SK-N-SH (cell line): ENCODE measurements around the gene TMEM89. TPM values are rescaled to one million over a fixed set of nuclear protein-coding genes. Genes with fewer than 3 reads are reported as not detected.

Experiments
- CTCF ChIA-PET: fragments of 300-600, 350-600 bp; formaldehyde crosslinking; extraction: SDS; loops from one replicate; lab custom pipeline; 2021; lab: Yijun Ruan, JAX
- POLR2A ChIA-PET: fragments of 350-600 bp; sonication (Branson Sonifier 250); formaldehyde crosslinking; extraction: SDS; loops from one replicate; lab custom pipeline; 2020; ENCODE audit warnings: antibody characterized with exemption, inconsistent platforms; lab: Yijun Ruan, JAX
- DNase-seq: peaks from one replicate; pipeline ENCODE4 v3.0.0; 2012
- H2AFZ ChIP-seq: fragments of 200-600 bp; sonication (generic); 2 replicates; pipeline ENCODE4 v1.8.1; 2016; ENCODE audit warnings: antibody characterized with exemption, mild to moderate bottlenecking, low read depth
- H3F3A ChIP-seq: fragments of 200-600 bp; sonication (generic); replicated peaks from 2 replicates; pipeline ENCODE3; 2016; ENCODE audit warnings: antibody characterized with exemption, mild to moderate bottlenecking; ENCODE audit not compliant: insufficient read depth
- H3K27ac ChIP-seq, 2 experiments: fragments of 200-500 bp in 1 of 2; fragments of 200-600 bp in 1 of 2; sonication (Bioruptor generic) in 1 of 2; sonication (generic), shearing (Covaris generic) in 1 of 2; 2 replicates each; pipeline versions ENCODE4 v1.5.1 to v1.6.1; 2014 to 2016; ENCODE audit warnings: low read depth in 2 of 2, inconsistent platforms in 1 of 2, low read length in 1 of 2, mild to moderate bottlenecking in 1 of 2, mixed read lengths in 1 of 2
- H3K27me3 ChIP-seq: fragments of 200-600 bp; sonication (generic), shearing (Covaris generic); 2 replicates; pipeline ENCODE4 v1.6.1; 2016; ENCODE audit warnings: mixed run types; ENCODE audit not compliant: insufficient read depth
- H3K36me3 ChIP-seq, 2 experiments: fragments of 200-500 bp in 1 of 2; fragments of 200-600 bp in 1 of 2; sonication (Bioruptor generic) in 1 of 2; sonication (generic) in 1 of 2; replicated peaks in 1 of 2; 2 replicates each; pipeline versions ENCODE3 to v1.5.1; 2014 to 2016; ENCODE audit warnings: low read length in 1 of 2, mild to moderate bottlenecking in 1 of 2; ENCODE audit not compliant: insufficient read depth in 2 of 2, control insufficient read depth in 1 of 2
- H3K4me1 ChIP-seq, 2 experiments: fragments of 200-500 bp in 1 of 2; fragments of 200-600 bp in 1 of 2; sonication (Bioruptor generic) in 1 of 2; sonication (generic), shearing (Covaris generic) in 1 of 2; 2 replicates each; pipeline versions ENCODE4 v1.5.1 to v1.6.1; 2014 to 2016; ENCODE audit warnings: low read depth in 1 of 2, low read length in 1 of 2, mixed run types in 1 of 2; ENCODE audit not compliant: insufficient read depth in 2 of 2, control insufficient read depth in 1 of 2
- H3K4me2 ChIP-seq: fragments of 200-600 bp; sonication (generic), shearing (Covaris generic); 2 replicates; pipeline ENCODE4 v1.6.1; 2017; ENCODE audit warnings: mixed run types
- H3K4me3 ChIP-seq, 2 experiments: fragments of 200-500 bp in 1 of 2; fragments of 200-600 bp in 1 of 2; sonication (Bioruptor generic) in 1 of 2; sonication (generic), shearing (Covaris generic) in 1 of 2; 2 replicates each; pipeline versions ENCODE4 v1.5.1 to v1.8.1; 2014 to 2016; ENCODE audit warnings: low read depth in 2 of 2, inconsistent platforms in 1 of 2, low read length in 1 of 2, mild to moderate bottlenecking in 1 of 2, mixed read lengths in 1 of 2, moderate library complexity in 1 of 2
- H3K79me2 ChIP-seq: fragments of 200-600 bp; sonication (generic); 2 replicates; pipeline ENCODE4 v1.8.1; 2017; ENCODE audit warnings: mild to moderate bottlenecking; ENCODE audit not compliant: insufficient read depth
- H3K9ac ChIP-seq: fragments of 200-600 bp; sonication (generic); 2 replicates; pipeline ENCODE4 v1.6.1; 2017; ENCODE audit warnings: mixed run types
- H3K9me2 ChIP-seq: fragments of 200-600 bp; sonication (generic); 2 replicates; pipeline ENCODE4 v1.6.1; 2017; ENCODE audit warnings: mixed run types
- H3K9me3 ChIP-seq: fragments of 200-600 bp; sonication (generic); 2 replicates; pipeline ENCODE4 v1.6.1; 2017; ENCODE audit warnings: mixed run types, mild to moderate bottlenecking, moderate library complexity
- H4K20me1 ChIP-seq: fragments of 200-600 bp; sonication (generic); 2 replicates; pipeline ENCODE4 v1.6.1; 2017; ENCODE audit warnings: mild to moderate bottlenecking, mixed run types; ENCODE audit not compliant: insufficient read depth
- CHD2 ChIP-seq: fragments of 150-350 bp; IDR thresholded peaks from 2 replicates; pipeline ENCODE4 v1.6.1; 2018; ENCODE audit warnings: low read length; ENCODE audit not compliant: partially characterized antibody
- EP300 ChIP-seq, 2 experiments: IDR thresholded peaks; 2 replicates each; pipeline versions ENCODE4 v1.4.0 to v1.6.1; 2012; ENCODE audit warnings: borderline replicate concordance in 1 of 2, low read depth in 1 of 2, low read length in 1 of 2
- FOSL2 ChIP-seq: IDR thresholded peaks from 2 replicates; pipeline ENCODE4 v1.4.0; 2012; ENCODE audit warnings: low read depth, mild to moderate bottlenecking, moderate library complexity, borderline replicate concordance
- FOXM1 ChIP-seq: IDR thresholded peaks from 2 replicates; pipeline ENCODE4 v1.4.0; 2012; ENCODE audit warnings: low read depth, mild to moderate bottlenecking
- GATA2 ChIP-seq: sonication (generic); formaldehyde crosslinking; IDR thresholded peaks from 2 replicates; pipeline ENCODE4 v1.5.0; 2020; ENCODE audit warnings: mild to moderate bottlenecking, missing genetic modification reagents
- MEF2A ChIP-seq: IDR thresholded peaks from 2 replicates; pipeline ENCODE4 v1.4.0; 2012; ENCODE audit warnings: low read depth, borderline replicate concordance
- MXI1 ChIP-seq: IDR thresholded peaks from 2 replicates; pipeline ENCODE4 v1.6.1; 2012; ENCODE audit warnings: mild to moderate bottlenecking, low read depth, low read length, improper control_type of control experiment
- NRF1 ChIP-seq: IDR thresholded peaks from 2 replicates; pipeline ENCODE4 v1.6.1; 2012; ENCODE audit warnings: low read depth, mild to moderate bottlenecking, low read length
- RCOR1 ChIP-seq: fragments of 150-350 bp; IDR thresholded peaks from 2 replicates; pipeline ENCODE4 v1.6.1; 2017; ENCODE audit warnings: antibody characterized with exemption, low read length
- RFX5 ChIP-seq: IDR thresholded peaks from 2 replicates; pipeline ENCODE4 v1.6.1; 2012; ENCODE audit warnings: mild to moderate bottlenecking, improper control_type of control experiment, low read length
- RXRA ChIP-seq: IDR thresholded peaks from 2 replicates; pipeline ENCODE4 v1.4.0; 2012; ENCODE audit warnings: low read depth, mild to moderate bottlenecking, borderline replicate concordance
- SMC3 ChIP-seq: IDR thresholded peaks from 2 replicates; pipeline ENCODE4 v1.6.1; 2012; ENCODE audit warnings: low read depth, low read length, improper control_type of control experiment
- WGBS: methylation state at CpG from one replicate; pipeline ENCODE4 v1.1.6; 2017; ENCODE audit warnings: low lambda C conversion rate; 5-methylcytosine and 5-hydroxymethylcytosine counted together
- polyA plus RNA-seq, 3 experiments: library from polyadenylated mRNA; depleted of rRNA; stranded (reverse); fragments of >200 nt; gene quantifications; 2 replicates each; pipeline ENCODE4 v1.2.3, GENCODE V29; 2012
- TF ChIP-seq, protein P1 (sequence below): fragments of 150-350 bp; IDR thresholded peaks from 2 replicates; pipeline ENCODE4 v1.6.1; 2017; ENCODE audit warnings: antibody characterized with exemption, low read length, low read depth, borderline replicate concordance
- TF ChIP-seq, protein P2 (sequence below): IDR thresholded peaks from 2 replicates; pipeline ENCODE4 v1.4.0; 2012; ENCODE audit warnings: low read depth, borderline replicate concordance
- TF ChIP-seq, protein P3 (sequence below): IDR thresholded peaks from 2 replicates; pipeline ENCODE4 v1.4.0; 2012; ENCODE audit warnings: low read depth
- TF ChIP-seq, protein P4 (sequence below): IDR thresholded peaks from 2 replicates; pipeline ENCODE4; 2012

Gene TMEM89
- polyA plus RNA-seq, 1 of the 3 experiments (the other 2 are of a cell fraction): not detected

DNA sequence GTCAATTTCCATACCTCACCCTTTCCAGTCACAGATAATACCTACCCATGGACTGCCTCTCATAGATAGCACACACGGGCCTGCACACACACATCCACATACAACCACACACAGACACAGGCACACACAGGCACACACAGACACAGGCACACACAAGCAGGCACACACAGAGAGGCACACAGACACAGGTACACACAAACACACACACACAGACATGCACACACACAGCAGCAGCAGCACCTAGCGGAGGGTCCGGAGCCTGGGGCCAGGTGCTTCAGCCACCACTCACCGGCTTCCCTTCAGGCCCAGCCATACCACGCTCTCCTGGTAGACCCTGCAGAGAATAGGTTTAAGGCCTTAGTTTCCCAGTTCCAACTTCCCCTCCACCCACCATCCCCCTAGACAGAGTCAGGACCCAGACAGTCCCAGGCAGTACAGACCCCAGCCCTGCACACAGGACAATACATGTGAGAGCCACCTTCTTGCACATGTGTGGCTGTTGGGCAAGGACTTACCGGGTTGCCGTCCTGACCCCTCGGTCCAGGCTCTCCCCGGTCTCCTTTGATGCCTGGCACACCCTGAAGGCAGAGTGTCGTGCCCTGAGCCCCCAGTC lies 47.5 kb downstream of the TMEM89 start:
- ChIA-PET CTCF (no interaction called here), POLR2A (no interaction called here)
- no peaks in the 10 kb centered on the region for H3K4me1 ChIP-seq
- TF ChIP-seq, protein P1, sequence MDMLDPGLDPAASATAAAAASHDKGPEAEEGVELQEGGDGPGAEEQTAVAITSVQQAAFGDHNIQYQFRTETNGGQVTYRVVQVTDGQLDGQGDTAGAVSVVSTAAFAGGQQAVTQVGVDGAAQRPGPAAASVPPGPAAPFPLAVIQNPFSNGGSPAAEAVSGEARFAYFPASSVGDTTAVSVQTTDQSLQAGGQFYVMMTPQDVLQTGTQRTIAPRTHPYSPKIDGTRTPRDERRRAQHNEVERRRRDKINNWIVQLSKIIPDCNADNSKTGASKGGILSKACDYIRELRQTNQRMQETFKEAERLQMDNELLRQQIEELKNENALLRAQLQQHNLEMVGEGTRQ: no peak
- TF ChIP-seq NRF1: no peak
- no peak for TF ChIP-seq SMC3
- TF ChIP-seq, protein P2, sequence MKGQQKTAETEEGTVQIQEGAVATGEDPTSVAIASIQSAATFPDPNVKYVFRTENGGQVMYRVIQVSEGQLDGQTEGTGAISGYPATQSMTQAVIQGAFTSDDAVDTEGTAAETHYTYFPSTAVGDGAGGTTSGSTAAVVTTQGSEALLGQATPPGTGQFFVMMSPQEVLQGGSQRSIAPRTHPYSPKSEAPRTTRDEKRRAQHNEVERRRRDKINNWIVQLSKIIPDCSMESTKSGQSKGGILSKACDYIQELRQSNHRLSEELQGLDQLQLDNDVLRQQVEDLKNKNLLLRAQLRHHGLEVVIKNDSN: no peak
- TF ChIP-seq, protein P3, sequence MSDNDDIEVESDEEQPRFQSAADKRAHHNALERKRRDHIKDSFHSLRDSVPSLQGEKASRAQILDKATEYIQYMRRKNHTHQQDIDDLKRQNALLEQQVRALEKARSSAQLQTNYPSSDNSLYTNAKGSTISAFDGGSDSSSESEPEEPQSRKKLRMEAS: no peak
- TF ChIP-seq MXI1: no peak
- no peak for TF ChIP-seq MEF2A
- TF ChIP-seq, protein P4, sequence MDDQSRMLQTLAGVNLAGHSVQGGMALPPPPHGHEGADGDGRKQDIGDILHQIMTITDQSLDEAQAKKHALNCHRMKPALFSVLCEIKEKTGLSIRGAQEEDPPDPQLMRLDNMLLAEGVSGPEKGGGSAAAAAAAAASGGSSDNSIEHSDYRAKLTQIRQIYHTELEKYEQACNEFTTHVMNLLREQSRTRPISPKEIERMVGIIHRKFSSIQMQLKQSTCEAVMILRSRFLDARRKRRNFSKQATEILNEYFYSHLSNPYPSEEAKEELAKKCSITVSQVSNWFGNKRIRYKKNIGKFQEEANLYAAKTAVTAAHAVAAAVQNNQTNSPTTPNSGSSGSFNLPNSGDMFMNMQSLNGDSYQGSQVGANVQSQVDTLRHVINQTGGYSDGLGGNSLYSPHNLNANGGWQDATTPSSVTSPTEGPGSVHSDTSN: no peak
- TF ChIP-seq RXRA: no peak
- H3K4me2 ChIP-seq: no peak overlapping the region
- no peaks in the 10 kb centered on the region for H3K9me2 ChIP-seq
- H3F3A ChIP-seq: no peaks in the 10 kb centered on the region
- H3K27me3 ChIP-seq: no peaks in the 10 kb centered on the region
- H2AFZ ChIP-seq: no peak overlapping the region
- H3K27ac ChIP-seq: no peak overlapping the region
- no peaks in the 10 kb centered on the region for H3K79me2 ChIP-seq
- no peaks in the 10 kb centered on the region for H3K36me3 ChIP-seq
- H4K20me1 ChIP-seq: no peaks in the 10 kb centered on the region
- H3K9me3 ChIP-seq: no peaks in the 10 kb centered on the region
- no peak for DNase-seq
- 100% methylated on average over 5 of the region's 10 CpGs for WGBS
- no peak overlapping the region for H3K9ac ChIP-seq
- H3K4me3 ChIP-seq: no peak overlapping the region

DNA sequence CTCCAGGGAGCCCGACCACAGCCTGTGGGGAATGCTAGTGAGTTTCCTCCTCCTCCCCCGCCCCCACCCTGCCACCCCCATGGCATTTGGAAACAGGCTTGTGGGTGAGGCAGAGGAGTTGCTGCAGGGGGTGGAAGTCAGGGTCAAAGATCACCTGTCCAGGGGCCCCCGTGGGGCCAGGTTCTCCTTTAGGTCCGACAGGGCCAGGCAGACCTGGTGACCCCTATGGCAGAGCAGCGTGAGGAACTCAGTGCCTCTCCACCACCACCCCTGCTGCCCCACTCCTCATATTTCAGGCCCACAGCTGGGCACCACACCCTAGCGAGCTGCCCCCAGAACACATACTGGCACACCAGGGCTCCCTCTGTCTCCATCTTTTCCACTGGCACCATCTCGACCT lies 49.1 kb downstream of the TMEM89 start:
- no peak overlapping the region for H3K4me3 ChIP-seq
- H2AFZ ChIP-seq: no peak overlapping the region
- H3F3A ChIP-seq: no peaks in the 10 kb centered on the region
- ChIA-PET CTCF (interaction anchor here (1.3 to 1.5 kb wide), 2 partner anchors 15 to 63 kb away, joined by 4 to 5 read pairs; partner anchors contain the start of gene SLC26A6), POLR2A (no interaction called here)
- H3K79me2 ChIP-seq: no peaks in the 10 kb centered on the region
- no peaks in the 10 kb centered on the region for H3K27me3 ChIP-seq
- H3K9me2 ChIP-seq: no peaks in the 10 kb centered on the region
- no peak overlapping the region for H3K27ac ChIP-seq
- no peak overlapping the region for H3K9ac ChIP-seq
- H4K20me1 ChIP-seq: no peaks in the 10 kb centered on the region
- WGBS: 87% methylated on average over 6 of the region's 7 CpGs
- no peaks in the 10 kb centered on the region for H3K36me3 ChIP-seq
- no peak overlapping the region for H3K4me2 ChIP-seq
- TF ChIP-seq CHD2 (no peak), GATA2 (no peak), RFX5 (no peak), FOXM1 (no peak), FOSL2 (no peak), EP300 (IDR thresholded peaks at IDR 0.05; ENCODE audit: borderline replicate concordance in 1 of 2, low read depth in 1 of 2, low read length in 1 of 2) (no peak), RCOR1 (no peak)
- TF ChIP-seq, protein P2: no peak
- TF ChIP-seq, all 33 proteins: peak for 0
- DNase-seq: no peak
- no peaks in the 10 kb centered on the region for H3K4me1 ChIP-seq
- no peaks in the 10 kb centered on the region for H3K9me3 ChIP-seq
